BLaER1 (cell line): ENCODE results near the gene AGBL1.

Experiments
- H3K27ac ChIP-seq: shearing (Covaris generic); formaldehyde crosslinking; 2 replicates; pipeline ENCODE4 v1.8.1; 2022
- H3K27me3 ChIP-seq: shearing (Covaris generic); formaldehyde crosslinking; 2 replicates; pipeline ENCODE4 v1.8.1; 2022
- H3K36me3 ChIP-seq: shearing (Covaris generic); formaldehyde crosslinking; 2 replicates; pipeline ENCODE4 v1.8.1; 2022
- H3K4me1 ChIP-seq: shearing (Covaris generic); formaldehyde crosslinking; 2 replicates; pipeline ENCODE4 v1.8.1; 2022
- H3K4me2 ChIP-seq: shearing (Covaris generic); formaldehyde crosslinking; 2 replicates; pipeline ENCODE4 v1.8.1; 2022
- H3K4me3 ChIP-seq: shearing (Covaris generic); formaldehyde crosslinking; 2 replicates; pipeline ENCODE4 v1.8.1; 2022
- H3K9ac ChIP-seq: shearing (Covaris generic); formaldehyde crosslinking; 2 replicates; pipeline ENCODE4 v1.8.1; 2022
- H3K9me3 ChIP-seq: shearing (Covaris generic); formaldehyde crosslinking; 2 replicates; pipeline ENCODE4 v1.8.1; 2022
- H4K20me1 ChIP-seq: shearing (Covaris generic); formaldehyde crosslinking; 2 replicates; pipeline ENCODE4 v1.8.1; 2022
- Cebpa-rat ChIP-seq: shearing (Covaris generic); IDR thresholded peaks from 2 replicates; pipeline ENCODE4 v1.8.1; 2022

AGBL1 gene

GRCh38 chr15:86162172-86162591 lies 82.5 kb downstream of the AGBL1 start:
- TF ChIP-seq Cebpa-rat: no peak
- Histone ChIP-seq H3K4me2 (peak overlapping the region; percentile 66), H4K20me1 (no peaks in the 10 kb centered on the region), H3K9me3 (no peaks in the 10 kb centered on the region), H3K27me3 (no peaks in the 10 kb centered on the region), H3K4me3 (no peak overlapping the region), H3K36me3 (no peaks in the 10 kb centered on the region), H3K9ac (no peak overlapping the region), H3K27ac (no peak overlapping the region), H3K4me1 (peaks cover 42% of the 10 kb centered on the region)

- TF ChIP-seq Cebpa-rat: no peak
- Histone ChIP-seq H3K27me3 (no peaks in the 10 kb centered on the region), H3K4me1 (peaks cover 42% of the 10 kb centered on the region), H3K4me2 (peak overlapping the region; percentile 66), H3K27ac (no peak overlapping the region), H3K9ac (no peak overlapping the region), H3K9me3 (no peaks in the 10 kb centered on the region), H3K36me3 (no peaks in the 10 kb centered on the region), H4K20me1 (no peaks in the 10 kb centered on the region), H3K4me3 (no peak overlapping the region)
Observed at GRCh38 chr15:86162641-86163040, 83.0 kb downstream of the AGBL1 start.

GRCh38 chr15:86163816-86164215 lies 84.1 kb downstream of the AGBL1 start:
- Histone ChIP-seq H3K36me3 (no peaks in the 10 kb centered on the region), H3K9ac (no peak overlapping the region), H3K9me3 (no peaks in the 10 kb centered on the region), H4K20me1 (no peaks in the 10 kb centered on the region), H3K27me3 (no peaks in the 10 kb centered on the region), H3K4me3 (no peak overlapping the region), H3K4me1 (peaks cover 42% of the 10 kb centered on the region), H3K4me2 (peak overlapping the region; percentile 14; the same call in 1 of the 2 replicates), H3K27ac (no peak overlapping the region)
- TF ChIP-seq Cebpa-rat: no peak

- H3K4me3 ChIP-seq: no peak overlapping the region
- H3K9ac ChIP-seq: no peak overlapping the region
- peak overlapping the region; percentile 14; the same call in 1 of the 2 replicates for H3K4me2 ChIP-seq
- H4K20me1 ChIP-seq: no peaks in the 10 kb centered on the region
- H3K4me1 ChIP-seq: peaks cover 42% of the 10 kb centered on the region
- H3K9me3 ChIP-seq: no peaks in the 10 kb centered on the region
- no peak for TF ChIP-seq Cebpa-rat
- H3K36me3 ChIP-seq: no peaks in the 10 kb centered on the region
- H3K27ac ChIP-seq: no peak overlapping the region
- no peaks in the 10 kb centered on the region for H3K27me3 ChIP-seq
Observed at GRCh38 chr15:86164232-86164898, 84.7 kb downstream of the AGBL1 start.

- Histone ChIP-seq H3K4me1 (peaks cover 40% of the 10 kb centered on the region), H3K9ac (no peak overlapping the region), H3K27me3 (no peaks in the 10 kb centered on the region), H3K4me2 (peak overlapping the region; percentile 0; the same call in 1 of the 2 replicates), H3K36me3 (no peaks in the 10 kb centered on the region), H3K4me3 (no peak overlapping the region), H4K20me1 (no peaks in the 10 kb centered on the region), H3K9me3 (no peaks in the 10 kb centered on the region), H3K27ac (no peak overlapping the region)
- no peak for TF ChIP-seq Cebpa-rat
Observed at GRCh38 chr15:86165265-86166211, 85.9 kb downstream of the AGBL1 start.

GRCh38 chr15:86167841-86168240 lies 88.2 kb downstream of the AGBL1 start:
- H3K4me3 ChIP-seq: no peak overlapping the region
- TF ChIP-seq Cebpa-rat: no peak
- H4K20me1 ChIP-seq: no peaks in the 10 kb centered on the region

GRCh38 chr15:86178845-86179244 lies 99.2 kb downstream of the AGBL1 start:
- Histone ChIP-seq H3K27ac (no peak overlapping the region), H3K4me1 (no peaks in the 10 kb centered on the region), H4K20me1 (no peaks in the 10 kb centered on the region), H3K4me2 (no peak overlapping the region), H3K4me3 (no peak overlapping the region), H3K36me3 (no peaks in the 10 kb centered on the region), H3K9me3 (no peaks in the 10 kb centered on the region; the same call in 1 of the 2 replicates), H3K9ac (no peak overlapping the region), H3K27me3 (no peaks in the 10 kb centered on the region)
- no peak for TF ChIP-seq Cebpa-rat

More at GRCh38 chr15:86167841-86168240, 88.2 kb downstream of the AGBL1 start:
- no peak overlapping the region for H3K4me2 ChIP-seq
- no peak overlapping the region for H3K27ac ChIP-seq
- peaks cover 17% of the 10 kb centered on the region for H3K4me1 ChIP-seq
- H3K9me3 ChIP-seq: no peaks in the 10 kb centered on the region
- no peaks in the 10 kb centered on the region for H3K36me3 ChIP-seq
- no peaks in the 10 kb centered on the region for H3K27me3 ChIP-seq
- no peak overlapping the region for H3K9ac ChIP-seq

GRCh38 chr15:86183596-86184491 lies 104.2 kb downstream of the AGBL1 start:
- Histone ChIP-seq H4K20me1 (no peaks in the 10 kb centered on the region), H3K4me1 (no peaks in the 10 kb centered on the region), H3K27me3 (no peaks in the 10 kb centered on the region), H3K9me3 (no peaks in the 10 kb centered on the region), H3K4me2 (no peak overlapping the region), H3K27ac (no peak overlapping the region), H3K9ac (no peak overlapping the region), H3K36me3 (no peaks in the 10 kb centered on the region), H3K4me3 (no peak overlapping the region)
- no peak for TF ChIP-seq Cebpa-rat

GRCh38 chr15:86193716-86194380 lies 114.2 kb downstream of the AGBL1 start:
- no peak for TF ChIP-seq Cebpa-rat
- no peaks in the 10 kb centered on the region for H3K9me3 ChIP-seq
- H3K27me3 ChIP-seq: no peaks in the 10 kb centered on the region
- H3K9ac ChIP-seq: no peak overlapping the region
- H3K4me1 ChIP-seq: no peaks in the 10 kb centered on the region
- H3K4me3 ChIP-seq: no peak overlapping the region
- H3K27ac ChIP-seq: no peak overlapping the region
- no peaks in the 10 kb centered on the region for H4K20me1 ChIP-seq
- no peak overlapping the region for H3K4me2 ChIP-seq
- no peaks in the 10 kb centered on the region for H3K36me3 ChIP-seq
